ENCODE data around the gene ERFE. TPM values are rescaled to one million over a fixed set of nuclear protein-coding genes. Genes with fewer than 3 reads are reported as not detected.

The ERFE gene
- total RNA-seq, 1 experiment from 2014 or later = 6.2 TPM

DNA sequence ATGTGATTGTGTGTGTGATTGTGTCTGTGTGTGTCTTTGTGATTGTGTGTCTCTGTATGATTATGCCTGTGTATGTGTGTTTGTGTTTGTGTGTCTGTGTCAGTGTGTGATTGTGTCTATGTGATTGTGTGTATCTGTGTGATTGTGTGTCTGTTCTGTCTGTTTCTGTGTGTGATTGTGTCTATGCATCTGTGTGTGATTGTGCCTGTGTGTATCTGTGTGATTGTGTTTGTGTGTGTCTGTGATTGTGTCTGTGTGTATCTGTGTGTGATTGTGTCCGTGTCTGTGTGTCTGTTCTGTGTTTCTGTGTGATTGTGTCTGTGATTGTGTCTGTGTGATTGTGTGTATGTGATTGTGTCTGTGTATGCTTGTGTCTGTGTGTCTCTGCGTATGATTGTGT lies 32.4 kb upstream of the ERFE start:
- DNase-seq (ENCODE audit: low spot score) = no peak

DNA sequence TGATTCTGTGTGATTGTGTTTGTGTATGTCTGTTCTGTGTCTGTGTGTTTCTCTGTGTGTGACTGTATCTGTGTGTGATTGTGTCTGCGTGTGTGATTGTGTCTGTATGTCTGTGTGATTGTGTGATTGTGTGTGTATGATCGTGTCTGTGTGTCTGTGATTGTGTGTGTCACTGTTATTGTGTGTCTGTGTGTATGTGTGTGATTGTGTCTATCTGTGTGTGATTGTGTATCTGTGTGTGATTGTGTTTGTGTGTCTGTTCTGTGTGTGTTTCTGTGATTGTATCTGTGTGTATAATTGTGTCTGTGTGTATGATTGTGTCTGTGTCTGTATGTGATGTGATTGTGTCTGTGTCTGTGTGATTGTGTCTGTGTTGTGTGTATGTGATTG lies 32.0 kb upstream of the ERFE start:
- no peak for DNase-seq (ENCODE audit: low spot score)

DNA sequence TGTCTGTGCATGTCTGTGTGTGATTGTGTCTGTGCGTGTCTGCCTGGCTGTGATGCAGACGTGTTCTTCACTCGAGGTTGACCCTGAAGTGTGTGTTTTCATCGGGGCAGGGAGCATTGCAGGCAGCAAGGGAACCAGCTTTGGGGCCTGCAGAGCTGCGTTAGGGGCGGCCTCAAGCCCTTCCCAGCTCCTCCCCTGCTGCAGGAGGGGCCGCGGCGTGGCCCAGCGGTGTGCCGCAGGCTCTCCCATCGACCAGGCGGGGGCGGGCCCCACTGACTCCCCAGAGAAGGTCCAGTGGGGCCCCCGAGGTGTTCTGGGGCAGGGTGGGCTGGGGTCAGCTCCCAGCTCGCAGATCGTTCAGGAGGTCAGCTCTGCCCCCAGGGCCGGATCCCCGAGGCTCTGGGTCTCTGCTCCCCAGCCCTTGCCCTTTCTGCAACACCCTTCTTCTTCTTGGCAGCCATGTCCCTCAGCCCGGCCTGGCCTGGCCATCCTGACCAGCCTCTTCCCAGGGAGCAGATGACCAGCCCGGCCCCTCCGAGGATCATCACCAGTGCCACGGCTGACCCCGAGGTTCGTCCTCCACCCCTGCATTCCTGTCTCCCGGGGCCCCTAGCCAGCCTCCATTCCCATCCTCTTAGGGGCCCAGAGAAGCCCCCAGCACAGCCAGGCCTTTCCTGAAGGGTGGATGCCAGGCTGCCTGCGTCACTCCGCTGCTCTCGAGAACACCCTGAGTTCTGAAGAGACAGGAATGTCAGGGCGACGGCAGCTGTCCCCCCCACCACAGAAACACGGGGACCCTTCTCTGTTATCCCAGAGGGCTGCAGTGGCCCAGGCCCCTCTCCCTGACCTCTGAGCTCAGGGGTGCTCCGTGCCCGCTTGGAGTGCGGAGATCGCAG lies 31.4 kb upstream of the ERFE start:
- no peak for DNase-seq (ENCODE audit: low spot score)

DNA sequence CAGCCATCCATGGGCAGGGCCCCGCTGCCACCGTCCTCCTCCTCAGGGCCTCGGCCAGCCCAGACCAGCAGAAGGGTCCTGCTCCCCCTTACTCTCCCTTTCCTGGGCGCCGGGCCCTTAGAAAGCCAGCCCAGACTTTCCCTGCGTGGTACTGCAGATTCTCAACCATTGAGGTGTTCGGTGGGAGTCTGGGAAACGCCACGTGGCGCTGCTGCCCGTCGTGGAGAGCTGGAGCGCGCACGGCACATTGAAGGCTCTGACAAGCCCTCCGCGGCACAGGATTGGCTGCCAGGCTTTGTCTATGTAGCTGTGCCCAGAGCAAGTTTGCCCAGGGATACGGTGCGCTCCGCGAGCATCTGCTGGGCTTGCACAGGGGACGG lies 30.7 kb upstream of the ERFE start:
- DNase-seq (ENCODE audit: low spot score) = no peak

DNA sequence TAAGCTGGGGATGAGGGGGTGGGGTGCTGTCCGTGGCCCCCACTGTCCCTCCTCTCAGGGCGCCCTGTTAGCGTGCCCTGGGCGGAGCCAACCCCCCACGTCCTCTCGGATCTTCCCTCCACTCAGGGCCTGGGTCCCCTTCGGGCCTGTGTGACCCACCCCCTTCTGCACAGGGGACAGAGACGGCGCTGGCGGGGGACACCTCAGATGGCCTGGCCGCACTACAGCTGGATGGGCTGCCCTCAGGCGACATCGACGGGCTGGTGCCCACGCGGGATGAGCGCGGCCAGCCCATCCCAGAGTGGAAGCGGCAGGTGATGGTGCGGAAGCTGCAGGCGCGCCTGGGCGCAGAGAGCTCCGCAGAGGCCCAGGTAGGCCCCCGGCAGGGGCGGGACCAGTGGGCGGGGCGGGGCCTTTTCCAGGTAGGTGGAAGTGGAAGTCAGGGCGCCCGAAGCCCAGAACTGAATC lies 30.2 kb upstream of the ERFE start:
- no peak for DNase-seq (ENCODE audit: low spot score)

DNA sequence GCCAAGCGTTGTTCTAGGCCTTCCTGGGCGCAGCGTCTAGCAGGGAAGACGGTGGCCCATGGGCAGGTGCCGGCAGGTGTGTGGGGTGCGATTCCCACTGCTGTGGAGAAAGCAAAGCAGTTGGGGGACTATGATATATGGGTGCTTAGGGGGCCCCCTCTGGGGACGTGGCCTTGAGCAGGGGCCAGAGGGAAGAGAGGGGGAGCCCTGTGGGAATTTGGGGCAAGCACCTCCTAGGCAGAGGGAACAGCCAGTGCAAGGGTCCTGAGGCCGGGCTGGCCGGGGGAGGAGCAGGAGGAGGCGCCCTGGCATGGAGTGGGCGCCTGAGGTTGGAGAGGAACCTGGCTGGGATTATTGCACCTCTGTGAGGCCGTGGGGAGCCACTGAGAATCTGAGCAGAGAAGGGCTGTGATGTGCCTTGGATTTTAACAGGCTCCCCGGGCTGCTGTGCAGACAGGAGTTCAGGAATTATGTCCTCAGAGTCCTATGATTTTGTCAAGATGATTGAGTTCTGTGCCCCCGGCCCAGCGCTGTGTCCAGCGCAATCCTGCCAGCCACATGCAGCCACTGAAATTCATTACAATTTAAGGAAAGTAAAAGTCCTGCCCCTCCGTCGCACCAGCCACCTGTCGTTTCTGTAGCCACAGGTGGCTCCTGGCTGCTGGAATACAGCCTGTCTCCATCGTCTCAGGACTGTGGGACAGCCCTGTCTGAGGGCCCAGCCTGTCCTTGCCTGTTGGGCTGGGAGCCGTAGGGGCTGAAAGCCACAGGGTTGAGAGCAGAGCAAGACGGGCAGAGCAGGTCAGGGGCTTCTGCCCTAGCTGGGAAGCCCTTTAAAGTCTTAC lies 29.4 kb upstream of the ERFE start:
- no peak for DNase-seq (ENCODE audit: low spot score)

DNA sequence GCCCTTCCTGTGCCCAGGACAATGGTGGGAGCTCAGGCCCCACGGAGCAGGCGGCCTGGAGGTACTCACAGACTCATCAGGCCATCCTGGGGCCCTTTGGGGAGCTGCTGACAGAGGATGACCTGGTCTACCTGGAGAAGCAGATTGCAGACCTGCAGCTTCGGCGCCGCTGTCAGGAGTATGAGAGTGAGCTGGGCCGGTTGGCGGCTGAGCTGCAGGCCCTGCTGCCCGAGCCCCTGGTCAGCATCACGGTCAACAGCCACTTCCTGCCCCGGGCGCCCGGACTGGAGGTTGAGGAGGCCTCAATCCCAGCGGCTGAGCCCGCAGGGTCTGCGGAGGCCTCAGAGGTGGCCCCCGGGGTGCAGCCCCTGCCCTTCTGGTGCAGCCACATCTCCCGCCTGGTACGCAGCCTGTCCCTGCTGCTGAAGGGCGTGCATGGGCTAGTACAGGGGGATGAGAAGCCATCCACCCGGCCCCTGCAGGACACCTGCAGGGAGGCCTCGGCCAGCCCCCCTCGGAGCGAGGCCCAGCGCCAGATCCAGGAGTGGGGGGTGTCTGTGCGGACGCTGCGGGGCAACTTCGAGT lies 28.6 kb upstream of the ERFE start:
- no peak for DNase-seq (ENCODE audit: low spot score)

DNA sequence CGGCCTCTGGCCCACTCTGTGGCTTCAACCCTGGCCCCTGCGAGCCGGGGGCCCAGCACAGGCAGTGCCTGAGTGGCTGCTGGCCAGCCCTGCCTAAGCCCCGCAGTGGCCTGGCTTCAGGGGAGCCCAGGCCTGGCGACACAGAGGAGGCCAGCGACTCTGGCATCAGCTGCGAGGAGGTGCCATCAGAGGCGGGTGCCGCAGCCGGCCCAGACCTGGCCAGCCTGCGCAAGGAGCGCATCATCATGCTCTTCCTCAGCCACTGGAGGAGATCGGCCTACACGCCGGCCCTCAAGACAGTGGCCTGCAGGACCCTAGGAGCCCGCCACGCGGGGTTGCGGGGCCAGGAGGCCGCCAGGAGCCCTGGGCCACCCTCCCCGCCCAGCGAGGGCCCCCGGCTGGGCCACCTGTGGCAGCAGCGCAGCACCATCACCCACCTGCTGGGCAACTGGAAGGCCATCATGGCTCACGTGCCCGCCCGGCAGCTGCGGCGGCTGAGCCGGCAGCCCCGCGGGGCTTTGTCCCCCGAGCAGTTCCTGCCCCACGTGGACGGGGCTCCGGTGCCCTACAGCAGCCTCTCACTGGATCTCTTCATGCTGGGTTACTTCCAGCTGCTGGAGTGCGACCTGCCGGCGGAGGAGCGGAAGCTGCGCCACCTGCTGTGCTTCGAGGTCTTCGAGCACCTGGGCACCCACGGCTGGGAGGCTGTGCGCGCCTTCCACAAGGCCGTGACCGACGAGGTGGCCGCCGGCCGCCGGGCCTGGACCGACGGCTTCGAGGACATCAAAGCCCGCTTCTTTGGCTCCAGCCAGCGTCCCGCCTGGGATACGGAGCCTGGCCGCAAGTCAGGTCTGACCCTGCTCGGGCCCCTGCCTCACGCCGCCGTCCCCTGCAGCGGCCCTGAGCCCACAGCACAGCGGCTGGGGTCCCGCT lies 27.8 kb upstream of the ERFE start:
- no peak for DNase-seq (ENCODE audit: low spot score)

DNA sequence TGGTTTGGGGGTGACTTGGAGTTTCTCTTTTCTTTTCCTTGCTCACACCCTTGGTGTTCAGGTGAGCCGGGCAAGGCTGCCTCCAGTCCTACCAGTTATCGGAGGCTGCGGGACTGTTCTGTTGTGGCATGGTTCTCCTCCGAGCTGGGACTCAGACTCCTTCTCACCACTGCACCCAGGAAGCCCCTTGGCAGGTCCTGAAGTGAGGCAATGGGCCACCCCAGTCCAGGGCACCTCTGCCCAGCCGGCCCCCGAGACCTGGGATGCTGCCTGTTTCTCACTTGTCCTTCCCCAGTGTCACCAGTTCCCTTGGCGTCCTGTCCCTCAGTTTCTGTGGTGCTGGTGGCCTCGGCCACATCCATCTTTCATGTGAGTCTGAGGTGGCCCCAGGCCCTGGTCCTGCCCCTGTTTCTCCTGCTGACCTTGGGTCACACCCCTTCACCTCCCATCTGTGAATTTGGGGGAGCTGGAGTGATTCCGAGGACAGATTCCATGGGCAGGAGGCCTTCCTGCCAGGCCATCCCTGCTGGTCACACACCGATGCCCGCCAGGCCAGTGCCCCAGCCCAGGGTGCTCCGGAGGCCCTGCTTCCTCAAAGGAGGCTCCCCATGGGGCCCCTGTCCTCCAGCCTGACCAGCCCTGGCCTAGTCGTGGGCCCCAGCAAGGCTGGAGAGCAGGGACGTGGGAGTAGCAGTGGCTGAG lies 26.9 kb upstream of the ERFE start:
- DNase-seq (ENCODE audit: low spot score) = no peak

DNA sequence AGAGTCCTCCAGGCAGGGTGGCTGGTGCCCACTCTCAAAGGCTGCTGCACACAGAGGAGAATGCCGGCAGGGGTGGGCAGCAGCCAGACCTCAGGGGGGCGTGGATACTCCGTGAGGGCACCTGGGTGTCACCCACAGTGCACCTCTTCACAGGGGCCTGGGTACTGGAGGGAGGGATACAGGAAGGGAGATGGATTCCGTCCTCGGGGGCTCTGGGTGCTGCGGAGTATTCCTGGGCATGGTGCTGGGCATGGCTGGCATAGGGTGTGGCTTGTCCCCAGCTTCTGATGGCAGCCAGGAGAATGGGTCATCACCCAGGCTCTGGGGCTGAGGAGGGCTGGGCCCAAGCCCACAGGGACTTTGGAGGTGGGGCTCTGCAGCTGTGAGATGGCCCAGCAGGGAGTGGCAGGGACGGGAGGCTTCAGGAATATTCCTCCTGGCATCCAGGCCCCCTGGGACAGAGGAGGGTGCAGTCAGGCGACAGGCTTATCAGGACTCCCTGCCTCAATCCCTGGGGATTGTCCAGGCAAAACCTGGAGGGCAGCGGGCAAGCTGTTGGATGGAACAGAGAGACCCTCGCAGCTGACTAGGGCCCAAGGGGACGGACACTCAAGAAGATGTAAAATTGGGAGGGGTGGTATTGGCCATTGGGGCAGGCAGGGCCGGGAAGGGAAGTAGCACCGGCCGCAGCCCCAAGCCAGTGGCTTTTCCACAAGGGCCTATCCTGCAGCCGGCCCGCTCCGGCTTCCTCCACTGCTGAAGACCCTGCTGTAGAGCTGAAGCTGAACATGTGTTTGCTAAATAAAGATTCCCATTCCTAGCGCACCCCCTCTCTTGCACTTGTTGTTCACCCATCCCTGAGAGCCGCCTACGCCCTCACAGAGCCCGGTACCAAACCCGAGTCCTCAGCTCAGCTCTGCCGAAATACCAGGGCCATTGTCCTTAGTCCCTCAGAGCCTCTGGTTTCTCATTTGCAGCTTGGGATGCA lies 26.0 kb upstream of the ERFE start:
- no peak for DNase-seq (ENCODE audit: low spot score)

DNA sequence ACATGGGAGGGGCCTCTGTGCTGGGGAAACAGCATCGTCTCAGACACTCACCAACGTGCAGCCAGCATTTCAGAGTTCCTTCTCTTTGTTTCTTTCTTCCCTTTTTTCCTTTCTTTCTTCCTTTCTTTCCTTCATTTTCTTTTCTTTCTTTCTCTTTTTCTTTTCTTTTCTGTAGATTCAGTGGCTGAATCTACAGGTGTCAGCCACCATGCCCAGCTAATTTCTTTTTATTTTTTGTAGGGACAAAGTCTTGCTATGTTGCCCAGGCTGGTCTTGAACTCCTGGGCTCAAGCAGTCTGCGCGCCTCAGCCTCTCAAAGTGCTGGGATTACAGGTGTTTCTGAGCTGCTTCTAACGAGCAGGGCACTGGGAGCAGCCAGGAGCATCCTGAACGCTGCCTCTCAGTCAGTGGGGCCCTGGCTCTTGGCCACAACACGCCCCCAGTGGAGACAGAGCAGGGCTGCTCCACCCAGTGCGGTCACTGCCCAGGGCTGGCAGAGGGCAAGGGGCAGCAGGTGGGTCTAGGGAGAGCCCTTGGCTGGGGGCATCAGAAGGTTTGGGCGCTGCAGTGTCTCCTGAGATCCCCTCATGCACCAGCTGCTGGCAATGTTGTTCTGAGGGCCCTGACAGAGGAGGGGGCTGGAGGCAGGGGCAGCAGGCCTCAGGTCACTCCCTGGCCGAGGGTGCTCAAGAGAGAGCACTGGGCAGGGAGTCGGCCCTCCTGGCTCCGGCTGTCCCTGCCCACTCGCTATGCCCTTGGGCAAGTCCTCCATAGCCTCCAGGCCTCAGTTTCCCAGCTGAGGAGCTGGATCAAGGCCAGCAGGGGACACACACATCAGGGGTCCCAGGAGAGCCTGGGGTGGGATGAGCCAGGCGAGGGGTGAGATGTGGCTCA lies 25.0 kb upstream of the ERFE start:
- no peak for DNase-seq (ENCODE audit: low spot score)

DNA sequence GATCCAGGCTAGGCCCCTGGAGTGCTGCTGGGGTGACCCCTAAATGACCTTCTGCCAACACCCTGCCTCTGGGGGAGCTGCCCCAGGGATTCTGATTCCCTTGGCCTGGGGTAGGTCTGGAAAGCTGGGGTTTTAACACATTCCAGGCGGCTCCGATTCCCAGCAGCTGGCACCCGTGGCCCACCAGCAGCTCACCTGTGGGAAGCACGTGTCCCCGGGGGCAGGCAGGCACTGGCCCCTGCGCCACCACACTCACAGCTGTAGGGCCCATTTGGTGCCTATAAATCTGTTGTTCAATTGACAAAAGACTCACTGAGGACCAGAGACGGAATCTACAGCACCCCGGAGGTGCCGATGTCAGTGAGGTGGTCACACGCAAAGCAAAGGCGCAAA lies 24.4 kb upstream of the ERFE start:
- no peak for DNase-seq (ENCODE audit: low spot score)

DNA sequence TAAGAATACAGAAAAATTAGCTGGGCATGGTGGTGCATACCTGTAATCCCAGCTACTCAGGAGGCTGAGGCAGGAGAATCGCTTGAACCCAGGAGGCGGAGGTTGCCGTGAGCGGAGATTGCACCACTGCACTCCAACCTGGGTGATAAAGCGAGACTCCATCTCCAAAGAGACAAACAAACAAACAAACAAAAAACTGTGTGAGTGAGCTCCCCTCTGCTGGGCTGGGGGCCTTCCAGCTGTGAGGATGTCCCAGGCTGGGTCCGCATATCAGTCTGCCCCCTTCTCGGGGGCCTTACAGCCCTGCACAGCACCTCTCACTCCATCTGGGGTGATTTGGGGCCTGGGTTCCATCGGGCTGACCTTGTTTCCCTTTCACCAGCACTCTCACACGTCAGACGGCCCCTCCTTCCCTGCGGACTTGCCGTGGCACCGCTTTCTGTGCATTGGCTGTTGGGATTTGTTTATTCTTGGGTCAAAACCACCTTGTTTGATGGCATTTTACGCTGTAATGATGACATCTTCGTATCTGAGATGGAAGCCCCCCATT lies 23.1 kb upstream of the ERFE start:
- DNase-seq (ENCODE audit: low spot score) = no peak

DNA sequence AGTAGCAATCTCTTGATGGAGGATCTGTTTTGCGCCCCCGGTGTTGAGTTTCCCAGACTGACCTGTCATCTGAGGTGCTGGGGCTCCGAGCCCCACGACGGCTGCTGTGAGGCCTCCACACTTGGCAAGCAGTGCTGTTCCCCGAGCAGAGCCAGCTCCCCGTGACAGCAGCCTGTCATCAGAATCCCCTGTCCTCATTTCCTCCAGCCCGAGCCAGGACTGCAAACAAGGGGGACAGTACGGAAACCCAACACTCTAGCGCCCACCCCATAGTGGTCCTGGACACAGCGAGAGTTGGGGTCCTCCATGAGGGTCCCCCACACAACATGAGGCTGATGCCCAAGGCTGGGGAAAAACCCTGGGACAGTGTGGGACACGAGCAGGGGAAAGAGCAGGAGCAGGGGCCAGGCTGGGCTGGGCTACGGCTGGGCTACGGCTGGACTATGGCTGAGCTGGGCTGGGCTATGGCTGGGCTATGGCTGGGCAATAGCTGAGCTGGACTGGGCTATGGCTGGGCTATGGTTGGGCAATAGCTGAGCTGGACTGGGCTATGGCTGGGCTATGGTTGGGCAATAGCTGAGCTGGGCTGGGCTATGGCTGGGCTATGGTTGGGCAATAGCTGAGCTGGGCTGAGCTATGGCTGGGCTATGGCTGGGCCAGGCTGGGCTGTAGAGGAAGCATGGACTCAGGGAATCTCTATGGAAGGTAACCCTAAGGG lies 21.8 kb upstream of the ERFE start:
- DNase-seq (ENCODE audit: low spot score) = peak; percentile 37

DNA sequence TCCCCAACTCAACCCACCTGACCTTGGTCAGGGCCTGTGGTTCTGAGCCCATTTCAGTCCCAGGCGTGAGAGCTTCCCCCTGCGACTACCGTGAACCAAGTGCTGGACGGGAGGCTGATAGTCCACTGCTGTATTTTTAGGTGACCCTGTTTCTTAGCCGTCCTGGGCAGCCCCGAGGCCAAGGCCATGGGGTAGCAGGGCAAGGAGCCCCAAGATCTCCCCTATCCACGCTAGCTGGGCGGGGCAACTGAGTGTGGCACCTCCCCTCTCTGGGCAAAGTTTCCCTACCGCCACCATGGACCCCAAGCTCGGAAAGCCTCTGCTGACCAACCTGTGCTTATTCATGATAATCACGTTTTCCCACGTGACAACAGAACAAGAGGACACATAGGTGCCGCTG lies 20.9 kb upstream of the ERFE start:
- DNase-seq (ENCODE audit: low spot score) = no peak

DNA sequence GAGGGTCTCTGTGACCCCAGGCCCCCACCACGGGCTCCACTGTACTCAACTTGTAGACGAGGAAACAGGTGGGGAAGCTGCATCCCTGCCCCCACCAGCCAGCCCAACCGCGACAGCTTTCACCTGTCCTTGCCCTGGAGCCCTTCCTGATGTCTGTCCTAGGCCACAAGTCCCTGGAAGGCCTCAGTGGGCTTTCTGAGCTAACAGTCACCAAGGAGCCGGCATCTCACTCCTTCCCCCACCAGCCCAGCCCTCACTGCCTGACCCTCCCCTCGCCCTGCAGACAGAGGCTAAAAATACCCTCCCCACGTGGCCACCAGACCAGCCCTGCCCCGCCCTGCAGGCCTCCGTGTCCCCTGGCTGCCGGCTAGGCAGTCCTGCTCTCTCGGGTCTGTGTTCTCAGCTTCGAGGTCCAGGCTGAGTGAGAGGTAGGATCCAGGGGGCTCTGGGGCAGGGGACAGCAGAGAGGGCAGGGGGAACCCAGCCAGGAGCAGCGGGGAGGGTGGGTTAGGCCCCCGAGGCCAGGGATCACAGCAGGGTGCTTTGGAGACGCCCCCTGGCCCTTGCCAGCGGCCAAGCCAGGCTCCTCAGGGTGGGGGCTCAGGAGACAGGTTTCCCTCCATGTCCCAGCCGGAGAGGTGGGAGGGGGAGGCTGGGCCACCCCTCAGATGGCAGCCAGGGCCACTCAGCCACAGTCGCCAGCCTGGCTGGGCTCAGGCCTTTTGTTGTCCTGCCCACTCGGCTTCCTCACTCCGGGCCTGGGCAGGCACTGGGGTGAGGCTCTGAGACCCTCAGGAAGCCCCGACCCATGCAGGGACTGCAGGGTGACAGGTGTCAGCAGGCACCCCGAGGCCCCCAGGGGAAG lies 20.2 kb upstream of the ERFE start, which contains the start of gene KLHL30:
Gene KLHL30, plus strand, starts transcription at position 338 of the 865 bp plus-strand sequence. CDS start 2,087 bp downstream, outside the sequence.
- DNase-seq (ENCODE audit: low spot score) = no peak

Data from H4 (cell line).